ENCODE results near the gene ELMO1. TPM values are rescaled to one million over a fixed set of nuclear protein-coding genes. Genes with fewer than 3 reads are reported as not detected.

The ELMO1 gene
- total and polyA plus RNA-seq, 9 donors, result 8.9 to 48.9 (median 28.0) TPM

DNA sequence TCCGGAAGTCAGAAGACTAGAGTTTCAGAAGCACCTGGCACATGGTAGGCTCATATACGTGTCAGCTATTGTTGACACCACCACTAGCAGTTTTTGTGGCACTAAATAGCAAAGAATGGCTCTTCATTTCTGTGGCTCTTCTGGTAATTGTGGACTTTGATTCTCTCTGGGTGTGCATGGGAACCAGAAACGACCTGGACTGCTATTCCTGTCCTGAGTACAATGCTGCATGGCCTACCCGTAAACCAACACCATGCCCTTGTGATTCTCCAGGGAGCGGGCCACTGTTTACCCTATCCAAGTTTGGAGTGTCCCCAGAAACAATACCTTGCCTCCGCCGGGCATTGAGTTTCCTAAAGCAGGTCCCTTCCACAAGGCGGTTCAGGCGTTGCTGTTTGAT lies 561.4 kb downstream of the ELMO1 start:
- H3K9me3 ChIP-seq, result no peaks in the 10 kb centered on the region
- WGBS, 3 donors, result 88 to 90% (median 89%) methylated on average over 9 of the region's 9 CpGs
- intact Hi-C loops (cut with DNase I), result no loop called here
- H3K4me3 ChIP-seq, result no peak overlapping the region
- no peak overlapping the region for H3K27ac ChIP-seq
- no peaks in the 10 kb centered on the region for H3K27me3 ChIP-seq
- no peaks in the 10 kb centered on the region for H3K4me1 ChIP-seq (ENCODE audit: insufficient read depth)
- H3K36me3 ChIP-seq, result no peaks in the 10 kb centered on the region
- no peak for DNase-seq
- TF ChIP-seq POLR2A (IDR thresholded peaks at IDR 0.05) (no peak), EP300 (IDR thresholded peaks at IDR 0.05) (no peak)
- TF ChIP-seq, protein P1, sequence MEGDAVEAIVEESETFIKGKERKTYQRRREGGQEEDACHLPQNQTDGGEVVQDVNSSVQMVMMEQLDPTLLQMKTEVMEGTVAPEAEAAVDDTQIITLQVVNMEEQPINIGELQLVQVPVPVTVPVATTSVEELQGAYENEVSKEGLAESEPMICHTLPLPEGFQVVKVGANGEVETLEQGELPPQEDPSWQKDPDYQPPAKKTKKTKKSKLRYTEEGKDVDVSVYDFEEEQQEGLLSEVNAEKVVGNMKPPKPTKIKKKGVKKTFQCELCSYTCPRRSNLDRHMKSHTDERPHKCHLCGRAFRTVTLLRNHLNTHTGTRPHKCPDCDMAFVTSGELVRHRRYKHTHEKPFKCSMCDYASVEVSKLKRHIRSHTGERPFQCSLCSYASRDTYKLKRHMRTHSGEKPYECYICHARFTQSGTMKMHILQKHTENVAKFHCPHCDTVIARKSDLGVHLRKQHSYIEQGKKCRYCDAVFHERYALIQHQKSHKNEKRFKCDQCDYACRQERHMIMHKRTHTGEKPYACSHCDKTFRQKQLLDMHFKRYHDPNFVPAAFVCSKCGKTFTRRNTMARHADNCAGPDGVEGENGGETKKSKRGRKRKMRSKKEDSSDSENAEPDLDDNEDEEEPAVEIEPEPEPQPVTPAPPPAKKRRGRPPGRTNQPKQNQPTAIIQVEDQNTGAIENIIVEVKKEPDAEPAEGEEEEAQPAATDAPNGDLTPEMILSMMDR (IDR thresholded peaks at IDR 0.05), result no peak

DNA sequence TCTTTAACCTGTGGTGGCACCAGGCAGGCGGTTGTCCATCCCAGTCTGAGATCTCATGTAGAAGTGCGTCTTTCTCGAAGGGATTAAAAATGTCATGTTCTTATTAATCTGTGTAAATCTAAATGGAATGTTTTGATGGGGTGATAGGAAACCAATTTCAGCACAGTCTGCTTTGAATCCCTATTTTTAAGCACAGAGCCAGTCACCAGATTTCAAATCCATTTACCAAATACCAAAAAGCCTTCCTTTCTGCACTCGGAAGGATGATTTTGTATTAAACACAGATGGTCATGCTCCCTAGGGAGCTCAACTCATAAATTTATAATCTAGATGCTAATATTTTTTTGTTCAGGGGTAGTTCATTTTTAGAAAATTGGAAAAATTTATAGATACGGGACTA lies 563.8 kb downstream of the ELMO1 start:
- H3K36me3 ChIP-seq, result no peaks in the 10 kb centered on the region
- intact Hi-C loops (cut with DNase I), result no loop called here
- no peak overlapping the region for H3K4me3 ChIP-seq
- DNase-seq, result no peak
- no peaks in the 10 kb centered on the region for H3K4me1 ChIP-seq (ENCODE audit: insufficient read depth)
- H3K9me3 ChIP-seq, result no peaks in the 10 kb centered on the region
- H3K27me3 ChIP-seq, result no peaks in the 10 kb centered on the region
- TF ChIP-seq, protein P1 (IDR thresholded peaks at IDR 0.05), result no peak
- no peak for TF ChIP-seq EP300 (IDR thresholded peaks at IDR 0.05)
- no peak for TF ChIP-seq POLR2A (IDR thresholded peaks at IDR 0.05)
- no peak overlapping the region for H3K27ac ChIP-seq
- WGBS, 3 donors, result 81 to 94% (median 90%) methylated on average over 5 of the region's 5 CpGs

DNA sequence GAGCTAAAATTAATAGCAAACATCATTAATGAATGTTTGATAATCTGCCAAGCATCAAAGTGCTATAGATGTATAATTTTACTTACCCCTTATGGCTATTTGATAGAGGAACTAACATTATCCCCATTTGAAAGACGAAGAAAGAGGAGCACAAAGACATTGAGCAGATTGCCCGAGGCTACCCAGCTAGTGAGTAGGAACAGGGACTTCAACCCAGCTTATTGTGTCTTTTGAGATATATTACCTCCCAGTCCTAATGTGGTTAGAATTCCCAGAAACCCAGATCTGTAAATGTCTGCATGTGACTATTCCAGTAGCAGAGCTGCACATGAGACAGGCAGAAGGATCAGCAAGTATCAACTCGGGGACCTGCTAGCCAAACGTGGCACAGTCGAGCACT lies 564.3 kb downstream of the ELMO1 start:
- TF ChIP-seq POLR2A (IDR thresholded peaks at IDR 0.05) (no peak), EP300 (IDR thresholded peaks at IDR 0.05) (no peak)
- TF ChIP-seq, protein P1 (IDR thresholded peaks at IDR 0.05), result no peak
- Histone ChIP-seq H3K27ac (no peak overlapping the region), H3K4me3 (no peak overlapping the region), H3K4me1 (ENCODE audit: insufficient read depth) (no peaks in the 10 kb centered on the region), H3K27me3 (no peaks in the 10 kb centered on the region), H3K36me3 (no peaks in the 10 kb centered on the region), H3K9me3 (no peaks in the 10 kb centered on the region)
- 88 to 92% (median 90%) methylated on average over 5 of the region's 5 CpGs for WGBS, 3 donors
- intact Hi-C loops (cut with DNase I), result no loop called here
- DNase-seq, result no peak

DNA sequence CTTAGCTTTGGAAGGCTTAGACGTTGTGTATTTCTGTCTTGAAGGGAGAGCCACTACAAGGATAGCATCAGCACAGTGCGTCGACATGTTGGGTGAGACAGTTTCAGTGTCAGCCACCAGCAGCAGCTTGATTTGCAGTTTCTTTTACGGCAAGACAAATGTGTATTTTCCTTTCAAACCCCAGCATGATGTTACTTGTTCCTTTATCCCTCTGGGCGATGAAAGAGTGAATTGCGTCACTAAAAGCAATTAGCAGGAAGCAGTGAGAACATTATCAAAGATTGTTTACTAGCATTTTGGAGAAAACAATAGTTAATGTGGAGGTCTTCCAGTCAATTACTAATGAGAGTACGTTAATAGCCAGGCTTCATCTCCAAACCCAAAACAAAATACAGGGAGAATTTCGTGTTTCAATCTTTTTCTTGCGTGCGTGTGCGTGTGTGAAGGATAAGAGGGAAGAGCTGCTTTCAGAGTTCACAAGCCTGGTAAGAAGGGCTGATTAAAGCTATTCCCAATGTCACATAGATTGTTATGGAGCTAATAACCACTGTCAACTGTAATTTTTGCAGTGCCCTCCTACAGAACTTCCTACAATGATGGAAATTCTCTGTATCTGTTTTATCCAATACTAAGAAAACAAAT lies 567.3 kb downstream of the ELMO1 start:
- Histone ChIP-seq H3K4me3 (no peak overlapping the region), H3K36me3 (no peaks in the 10 kb centered on the region), H3K4me1 (ENCODE audit: insufficient read depth) (no peaks in the 10 kb centered on the region), H3K27me3 (no peaks in the 10 kb centered on the region), H3K9me3 (no peaks in the 10 kb centered on the region), H3K27ac (no peak overlapping the region)
- intact Hi-C loops (cut with DNase I), result no loop called here
- WGBS, 3 donors, result 48 to 77% (median 64%) methylated on average over 11 of the region's 11 CpGs
- no peak for DNase-seq
- TF ChIP-seq, protein P1 (IDR thresholded peaks at IDR 0.05), result no peak
- TF ChIP-seq POLR2A (IDR thresholded peaks at IDR 0.05) (no peak), EP300 (IDR thresholded peaks at IDR 0.05) (no peak)

Data from ovary (tissue), 9 donors.